Hematopoietic multipotent progenitor cell treated with erythropoietin and hydrocortisone succinate and interleukin-3 and kit ligand, for 4 days (in vitro differentiated cells): ENCODE results near the gene SGF29.
"Not testable (repeated sequence)": the region's sequence is repeated elsewhere in the genome, so short reads cannot be mapped to it uniquely, and the experiment has no call there.

Experiments used
- DNase-seq: peaks from one replicate; pipeline ENCODE4 v3.0.0-alpha.2; 2015

The SGF29 gene

DNA sequence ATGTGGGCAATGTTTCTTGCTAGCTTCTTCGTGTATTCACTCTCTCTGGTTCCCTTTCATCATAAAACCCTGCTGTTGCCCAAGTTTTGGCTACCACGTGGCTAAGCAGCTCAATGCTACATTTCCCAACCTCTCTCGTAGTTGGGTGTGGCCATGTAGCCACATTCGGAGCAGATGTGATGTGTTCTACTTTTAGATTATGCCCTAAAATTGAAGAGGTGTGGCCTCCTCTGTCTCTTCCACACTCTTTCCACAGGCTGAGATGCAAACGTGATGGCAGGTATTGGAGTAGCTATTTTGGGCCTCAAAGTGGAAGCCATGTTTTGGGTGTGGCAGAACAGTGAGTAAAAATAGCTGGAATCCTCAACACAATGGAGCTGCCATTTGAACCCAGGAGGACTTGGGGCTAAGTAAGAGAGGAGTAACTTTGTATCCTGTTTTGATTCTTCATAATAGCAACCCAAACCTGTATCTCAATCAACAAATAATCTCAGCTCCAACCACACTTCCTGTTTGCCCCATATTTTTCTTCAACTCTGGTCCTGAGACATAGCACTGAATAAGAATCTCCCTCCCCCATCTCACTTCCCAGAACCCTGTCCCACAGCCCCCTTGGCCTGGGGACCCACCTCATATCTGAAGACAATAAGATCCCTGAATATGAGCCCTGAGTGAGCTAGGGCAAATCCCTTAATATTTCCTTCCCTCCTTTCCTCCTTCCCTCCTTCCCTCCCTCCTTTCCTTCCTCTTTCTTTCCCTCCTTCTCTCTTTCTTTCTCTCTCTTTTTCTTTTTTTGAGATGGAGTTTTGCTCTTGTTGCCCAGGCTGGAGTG is 19.0 kb upstream of the SGF29 start:
- DNase-seq: peak; percentile 88

DNA sequence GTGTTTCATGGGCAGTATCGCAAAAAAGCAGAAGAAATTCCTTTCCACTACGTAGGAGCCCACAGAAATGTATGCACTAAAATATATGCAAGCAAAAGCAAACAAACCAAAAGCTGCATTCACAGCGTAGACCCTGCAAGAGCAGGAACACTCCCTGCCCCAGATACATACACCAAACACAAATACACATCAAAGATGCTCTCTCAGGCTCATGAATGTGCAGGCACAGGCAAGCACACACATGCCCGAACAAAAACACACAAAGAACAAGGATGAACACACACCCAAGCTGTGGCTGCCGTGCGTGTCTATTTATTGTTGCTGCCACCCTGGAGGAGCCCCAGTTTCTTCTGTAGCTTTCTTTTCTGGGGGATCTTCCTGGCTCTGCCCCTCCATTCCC is 16.6 kb upstream of the SGF29 start:
- no peak for DNase-seq

GRCh38 chr16:28537964-28538732 is 15.6 kb upstream of the SGF29 start:
- DNase-seq: no peak

DNA sequence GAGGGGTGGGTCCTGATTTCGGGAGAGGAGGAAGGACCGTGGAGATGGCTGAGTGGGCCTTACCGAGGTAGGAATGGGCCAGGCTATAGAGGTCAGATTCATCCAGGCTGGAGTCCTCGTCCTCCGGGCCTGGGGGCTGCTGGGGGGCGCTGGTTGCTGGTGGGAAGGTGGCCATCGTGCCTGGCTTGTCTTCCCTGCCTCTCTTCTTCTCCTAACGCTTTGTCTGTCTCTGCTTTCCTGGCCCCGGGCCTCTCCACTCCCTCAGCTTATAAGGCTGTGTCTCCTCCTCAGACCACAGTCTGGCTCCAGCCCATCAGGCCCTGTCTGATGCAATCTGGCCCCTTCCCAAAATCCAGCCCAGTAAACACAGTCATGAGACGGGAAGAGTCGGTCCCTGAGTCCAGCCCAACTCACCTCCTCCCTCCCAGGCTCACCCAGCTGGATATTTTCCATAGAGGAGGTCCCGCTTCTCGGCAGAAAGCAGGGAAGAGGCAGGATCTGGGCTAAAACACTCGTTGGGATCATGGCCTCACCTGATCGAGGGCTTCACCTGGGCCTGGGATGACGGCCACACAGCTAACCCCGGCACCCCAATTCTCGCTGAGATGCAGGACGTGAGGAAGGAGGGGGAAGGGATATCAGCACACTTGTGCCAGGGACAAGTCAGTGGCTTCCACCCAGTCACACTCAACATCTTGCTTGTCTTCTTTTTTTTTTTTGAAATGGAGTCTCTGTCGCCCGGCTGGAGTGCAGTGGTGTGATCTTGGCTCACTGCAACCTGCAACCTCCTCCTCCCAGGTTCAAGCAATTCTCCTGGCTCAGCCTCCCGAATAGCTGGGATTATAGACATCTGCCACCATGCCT is 14.8 kb upstream of the SGF29 start, which contains the start of gene NUPR1:
Gene NUPR1 (minus strand): TSS at position 242 of the 864 bp plus-strand sequence. CDS start 67 bp downstream, at position 175.
- no peak for DNase-seq

- no peak for DNase-seq
Measured at GRCh38 chr16:28540346-28540745, 13.4 kb upstream of the SGF29 start.

DNA sequence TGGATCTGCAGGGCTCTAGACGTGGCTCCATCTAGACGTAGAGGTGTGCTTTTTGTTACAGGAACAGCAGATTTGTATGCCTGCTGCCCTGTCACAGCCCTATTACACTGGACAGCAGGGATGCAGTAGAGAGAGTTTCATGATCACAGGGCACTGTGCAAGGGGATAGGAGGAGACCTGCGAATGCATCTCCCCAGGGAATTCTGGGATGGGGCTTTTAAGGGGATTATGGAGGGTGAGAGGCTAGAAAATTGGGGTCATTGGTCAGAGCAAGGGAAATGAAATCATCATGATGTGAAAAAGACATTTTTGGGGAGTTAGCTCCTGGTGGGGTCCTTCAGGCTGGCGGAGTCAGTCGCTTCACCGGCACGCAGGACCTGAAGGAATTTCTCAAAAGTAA is 11.1 kb upstream of the SGF29 start:
- DNase-seq: no peak

- DNase-seq: peak; percentile 82
Measured at GRCh38 chr16:28543072-28543471, 10.6 kb upstream of the SGF29 start.

GRCh38 chr16:28544998-28545397 is 8.7 kb upstream of the SGF29 start:
- DNase-seq: no peak

- DNase-seq: not testable (repeated sequence)
Measured at GRCh38 chr16:28545964-28546363, 7.8 kb upstream of the SGF29 start.

- DNase-seq: no peak
Measured at GRCh38 chr16:28546626-28547025, 7.1 kb upstream of the SGF29 start.

DNA sequence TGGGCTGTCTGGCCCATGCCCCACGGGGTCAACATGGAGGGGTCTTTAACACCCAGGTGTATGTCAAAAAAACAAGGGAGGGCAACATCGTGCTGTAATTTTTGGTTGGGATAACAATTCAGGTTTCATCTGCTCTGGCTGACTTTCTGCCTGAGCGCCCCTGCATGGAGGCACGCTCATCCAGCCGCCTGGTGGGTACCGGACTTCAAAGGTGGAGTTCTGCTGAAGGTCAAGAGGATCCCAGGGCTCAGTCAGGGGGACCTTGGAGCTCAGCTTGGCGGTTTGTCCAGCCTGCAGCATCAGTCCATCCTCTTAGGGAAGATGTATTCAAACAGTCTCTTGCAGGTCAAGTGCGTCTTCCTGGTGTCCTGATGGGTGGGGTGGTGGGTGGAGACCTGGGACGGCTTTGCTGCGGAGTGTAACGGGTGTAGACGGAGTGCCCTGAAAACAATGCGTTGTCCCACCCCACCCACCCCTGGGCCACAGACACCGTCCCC is 5.4 kb upstream of the SGF29 start:
- no peak for DNase-seq

DNA sequence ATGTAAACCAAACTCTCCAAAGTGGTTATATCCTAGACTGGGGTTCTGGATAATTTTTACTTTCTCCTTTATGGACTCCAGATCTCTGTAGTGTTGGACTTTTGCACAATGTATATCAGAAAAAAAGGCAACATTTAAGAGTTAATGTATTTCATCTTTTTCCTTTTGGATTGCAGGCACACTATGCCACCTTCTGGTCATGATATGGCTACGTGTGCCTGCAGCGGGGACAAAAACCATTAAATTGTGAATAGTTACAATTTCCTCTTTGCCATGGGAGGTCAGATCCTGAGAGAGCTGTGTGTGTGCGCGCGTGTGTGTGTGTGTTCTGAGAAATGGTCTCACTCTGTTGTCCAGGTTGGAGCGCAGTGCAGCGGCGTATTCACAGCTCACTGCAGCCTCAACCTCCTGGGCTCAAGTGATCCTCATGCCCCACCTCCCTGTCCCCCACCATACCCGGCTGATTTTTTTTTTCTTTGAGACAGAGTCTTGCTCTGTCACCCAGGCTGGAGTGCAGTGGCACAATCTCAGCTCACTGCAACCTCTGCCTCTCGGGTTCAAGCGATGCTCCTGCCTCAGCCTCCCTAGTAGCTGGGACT is 4.3 kb upstream of the SGF29 start:
- peak; percentile 88 for DNase-seq

- no peak for DNase-seq
Measured at GRCh38 chr16:28554634-28555423, 1.1 kb downstream of the SGF29 start.

DNA sequence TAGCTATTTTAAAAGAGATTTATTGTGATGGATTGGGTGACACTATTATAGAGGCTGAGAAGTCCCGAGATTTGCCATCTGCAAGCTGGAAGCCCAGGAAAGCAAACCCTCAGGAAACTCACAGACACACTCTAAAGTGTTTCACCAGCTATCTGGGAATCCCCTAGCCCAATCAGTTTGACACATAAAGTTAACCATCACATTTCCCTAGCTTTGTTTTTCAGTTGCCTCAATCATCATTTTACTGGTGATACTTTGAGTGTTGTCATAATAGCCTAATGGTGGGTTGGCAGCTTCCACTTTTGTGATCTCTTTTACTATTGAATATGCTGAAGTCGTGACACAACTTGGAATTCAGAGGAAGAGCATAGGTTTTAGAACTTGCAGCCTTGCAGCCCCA is 1.8 kb downstream of the SGF29 start:
- no peak for DNase-seq

- no peak for DNase-seq
Measured at GRCh38 chr16:28556914-28557320, 3.2 kb downstream of the SGF29 start.

DNA sequence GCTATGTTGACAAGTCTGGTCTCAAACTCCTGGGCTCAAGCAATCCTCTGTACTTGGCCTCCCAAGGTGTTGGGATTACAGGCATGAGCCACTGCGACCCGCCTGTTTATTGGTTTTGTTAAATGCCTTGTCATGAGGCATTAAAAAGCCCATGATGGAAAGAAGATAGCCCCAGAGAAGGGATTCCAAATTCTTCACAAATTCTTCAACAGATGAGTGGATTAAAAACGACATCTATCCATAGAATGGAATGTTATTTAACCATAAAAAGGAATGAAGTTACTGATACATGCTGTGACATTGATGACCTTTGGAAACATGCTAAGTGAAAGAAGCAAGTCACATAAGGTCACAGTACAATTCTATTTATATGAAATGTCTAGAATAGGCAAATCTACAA is 4.7 kb downstream of the SGF29 start:
- no peak for DNase-seq

DNA sequence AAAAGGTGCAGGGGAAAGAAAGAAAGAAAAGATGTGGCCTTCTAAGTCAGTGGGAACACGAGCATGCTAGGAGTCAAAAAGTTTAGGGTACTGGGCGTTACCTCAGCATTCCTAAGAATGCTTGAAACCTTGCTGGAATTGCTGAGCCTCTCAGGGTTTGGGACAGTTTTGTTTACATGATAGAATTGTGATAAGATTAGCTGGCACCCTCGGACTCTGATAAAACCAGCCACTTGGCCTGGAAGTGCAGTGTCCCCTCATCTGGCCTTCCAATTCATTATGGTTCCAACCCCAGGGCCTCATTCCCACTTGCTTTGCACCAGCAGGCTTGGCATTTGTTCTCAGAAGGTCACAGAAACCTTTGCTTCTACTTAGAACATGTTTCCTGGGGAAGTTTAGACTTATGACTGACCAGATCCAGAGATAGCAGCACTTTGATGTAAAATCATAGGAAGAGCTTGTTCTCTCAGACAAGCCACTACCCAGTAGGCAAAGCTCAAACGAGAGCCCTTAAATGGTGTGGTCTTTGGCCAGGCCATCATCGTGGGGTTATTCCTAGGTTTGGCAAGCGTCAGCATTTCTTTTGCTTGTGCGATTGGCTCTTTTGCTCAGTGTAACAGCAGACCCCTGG is 8.0 kb downstream of the SGF29 start:
- DNase-seq: no peak

- DNase-seq: no peak
Measured at GRCh38 chr16:28562199-28562598, 8.5 kb downstream of the SGF29 start.

GRCh38 chr16:28563218-28563617 is 9.5 kb downstream of the SGF29 start:
- no peak for DNase-seq

GRCh38 chr16:28566233-28566925 is 12.7 kb downstream of the SGF29 start:
- not testable (repeated sequence) for DNase-seq

DNA sequence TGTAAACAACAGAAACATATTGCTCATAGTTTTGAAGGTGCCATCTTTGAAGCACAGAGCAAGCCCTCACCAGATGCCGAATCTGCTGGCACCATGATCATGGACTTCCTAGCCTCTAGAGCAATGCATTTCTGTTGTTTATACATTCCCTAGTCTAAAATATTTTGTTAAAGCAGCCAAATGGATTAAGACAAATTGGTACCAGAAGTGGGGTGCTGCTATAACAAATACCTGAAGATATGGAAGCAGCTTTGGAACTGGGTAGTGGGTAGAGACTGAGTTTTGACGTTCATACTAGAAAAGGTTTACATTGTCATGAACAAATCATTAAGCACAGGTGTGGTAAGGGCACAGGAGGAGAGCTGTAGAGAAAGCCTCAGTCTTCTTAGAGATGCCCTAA is 13.6 kb downstream of the SGF29 start:
- DNase-seq: no peak
